GM18868 (cell line): ENCODE data around the gene TUFM.
"Not testable (repeated sequence)": the region's sequence is repeated elsewhere in the genome, so short reads cannot be mapped to it uniquely, and the experiment has no call there.

Source experiments
- ATAC-seq: cut with Tn5 transposase; IDR thresholded peaks from one replicate; pipeline ENCODE4 v1.9.1; 2021; ENCODE audit warnings: mild to moderate bottlenecking, moderate library complexity; ENCODE audit not compliant: unreplicated experiment

The TUFM gene

GRCh38 chr16:28839004-28839639 lies 7.0 kb downstream of the TUFM start:
- no peak for ATAC-seq

GRCh38 chr16:28838558-28838918 lies 7.6 kb downstream of the TUFM start:
- no peak for ATAC-seq

GRCh38 chr16:28837672-28838557 lies 8.2 kb downstream of the TUFM start:
- no peak for ATAC-seq

GRCh38 chr16:28836761-28837064 lies 9.4 kb downstream of the TUFM start:
- ATAC-seq = no peak

GRCh38 chr16:28835864-28836760 lies 10.0 kb downstream of the TUFM start:
- ATAC-seq = no peak

GRCh38 chr16:28834873-28835863 lies 11.0 kb downstream of the TUFM start:
- no peak for ATAC-seq

- ATAC-seq = no peak
Measured at GRCh38 chr16:28834349-28834748, 11.8 kb downstream of the TUFM start.

- ATAC-seq = no peak
Measured at GRCh38 chr16:28830531-28830930, 15.6 kb downstream of the TUFM start.

- no peak for ATAC-seq
Measured at GRCh38 chr16:28829747-28830146, 16.4 kb downstream of the TUFM start.

GRCh38 chr16:28826141-28826540 lies 20.0 kb downstream of the TUFM start:
- no peak for ATAC-seq

- no peak for ATAC-seq
Measured at GRCh38 chr16:28824717-28824973, 21.5 kb downstream of the TUFM start.

GRCh38 chr16:28823873-28824716 lies 22.1 kb downstream of the TUFM start:
- ATAC-seq = peak; percentile 73

- peak; percentile 25 for ATAC-seq
Measured at GRCh38 chr16:28823291-28823872, 22.8 kb downstream of the TUFM start.

- ATAC-seq = peak; percentile 41
Measured at GRCh38 chr16:28822520-28823290, 23.4 kb downstream of the TUFM start, which contains the start of gene ATXN2L. ATXN2L (plus strand) TSS chr16:28822999; CDS start chr16:28823260, 261 bp downstream.

GRCh38 chr16:28821874-28822519 lies 24.2 kb downstream of the TUFM start:
- ATAC-seq = no peak

GRCh38 chr16:28820546-28820945 lies 25.6 kb downstream of the TUFM start:
- ATAC-seq = not testable (repeated sequence)

- no peak for ATAC-seq
Measured at GRCh38 chr16:28820016-28820415, 26.1 kb downstream of the TUFM start.
